Muscle layer of colon (tissue), 2 donors: Measurements from ENCODE around the gene INSL3.

Experiments
- H3K27ac ChIP-seq: one replicate; pipeline ENCODE4 v1.7.0; 2013; ENCODE audit warnings: low read depth, mild to moderate bottlenecking, low read length, moderate library complexity
- H3K27me3 ChIP-seq, 2 donors: one replicate each; pipeline ENCODE4 v1.7.0; 2013; ENCODE audit warnings: low read length in 2 of 2, mild to moderate bottlenecking in 2 of 2; ENCODE audit not compliant: insufficient read depth in 2 of 2, control insufficient read depth in 1 of 2
- H3K36me3 ChIP-seq: one replicate; pipeline ENCODE4 v1.7.0; 2013; ENCODE audit warnings: mild to moderate bottlenecking, low read length; ENCODE audit not compliant: insufficient read depth
- H3K4me1 ChIP-seq: one replicate; pipeline ENCODE4 v1.7.0; 2013; ENCODE audit warnings: mild to moderate bottlenecking, low read length; ENCODE audit not compliant: insufficient read depth
- H3K4me3 ChIP-seq, 2 donors: one replicate each; pipeline ENCODE4 v1.7.0; 2013; ENCODE audit warnings: low read length in 2 of 2, low read depth in 1 of 2, mild to moderate bottlenecking in 1 of 2, moderate library complexity in 1 of 2
- H3K9ac ChIP-seq: one replicate; pipeline ENCODE4 v1.7.0; 2013; ENCODE audit warnings: low read length
- H3K9me3 ChIP-seq: one replicate; pipeline ENCODE4 v1.7.0; 2013; ENCODE audit warnings: mild to moderate bottlenecking, low read length
- donor health status: abdominal sarcoma.
- donor health status: Adenocarcinoma of cecum.

Gene INSL3

DNA sequence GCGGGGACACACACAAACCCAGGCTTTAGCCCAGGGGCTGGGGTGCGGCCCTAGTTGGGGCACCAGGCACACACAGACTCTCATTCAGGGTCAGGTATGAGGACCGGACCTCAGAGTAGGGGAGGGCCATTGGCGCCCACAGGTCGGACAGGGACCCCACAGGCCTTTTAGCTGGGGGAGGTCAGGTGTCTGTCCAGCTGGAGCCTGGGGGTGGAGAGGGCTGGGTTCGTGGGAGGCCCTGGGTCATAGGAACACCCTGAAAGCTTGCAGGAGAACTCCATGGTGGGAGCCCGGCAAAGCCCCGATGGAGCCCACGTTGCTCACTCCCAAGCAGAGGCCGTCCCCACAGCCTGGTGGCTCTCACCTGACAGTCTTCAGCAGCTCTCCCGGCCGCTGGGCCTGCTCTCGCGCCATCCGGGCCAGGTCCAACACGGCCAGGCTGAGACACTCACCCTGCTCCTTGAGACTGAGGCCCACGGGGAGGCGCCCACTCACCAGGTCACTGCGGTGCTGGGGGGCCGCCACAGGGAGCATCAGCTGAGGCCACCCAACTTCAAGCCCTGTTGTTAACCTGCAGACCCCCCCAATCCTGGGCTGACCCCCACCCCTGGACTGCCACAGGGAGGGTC is 21.5 kb upstream of the INSL3 start:
- Histone ChIP-seq H3K27ac (peak overlapping the region; percentile 34), H3K9me3 (no peaks in the 10 kb centered on the region), H3K36me3 (no peaks in the 10 kb centered on the region), H3K4me1 (no peaks in the 10 kb centered on the region), H3K27me3 (peaks cover 5 to 35% of the 10 kb centered on the region in 2 donors), H3K9ac (no peak overlapping the region), H3K4me3 (peak overlapping the region in 1 of 2 donors; percentile 20)

DNA sequence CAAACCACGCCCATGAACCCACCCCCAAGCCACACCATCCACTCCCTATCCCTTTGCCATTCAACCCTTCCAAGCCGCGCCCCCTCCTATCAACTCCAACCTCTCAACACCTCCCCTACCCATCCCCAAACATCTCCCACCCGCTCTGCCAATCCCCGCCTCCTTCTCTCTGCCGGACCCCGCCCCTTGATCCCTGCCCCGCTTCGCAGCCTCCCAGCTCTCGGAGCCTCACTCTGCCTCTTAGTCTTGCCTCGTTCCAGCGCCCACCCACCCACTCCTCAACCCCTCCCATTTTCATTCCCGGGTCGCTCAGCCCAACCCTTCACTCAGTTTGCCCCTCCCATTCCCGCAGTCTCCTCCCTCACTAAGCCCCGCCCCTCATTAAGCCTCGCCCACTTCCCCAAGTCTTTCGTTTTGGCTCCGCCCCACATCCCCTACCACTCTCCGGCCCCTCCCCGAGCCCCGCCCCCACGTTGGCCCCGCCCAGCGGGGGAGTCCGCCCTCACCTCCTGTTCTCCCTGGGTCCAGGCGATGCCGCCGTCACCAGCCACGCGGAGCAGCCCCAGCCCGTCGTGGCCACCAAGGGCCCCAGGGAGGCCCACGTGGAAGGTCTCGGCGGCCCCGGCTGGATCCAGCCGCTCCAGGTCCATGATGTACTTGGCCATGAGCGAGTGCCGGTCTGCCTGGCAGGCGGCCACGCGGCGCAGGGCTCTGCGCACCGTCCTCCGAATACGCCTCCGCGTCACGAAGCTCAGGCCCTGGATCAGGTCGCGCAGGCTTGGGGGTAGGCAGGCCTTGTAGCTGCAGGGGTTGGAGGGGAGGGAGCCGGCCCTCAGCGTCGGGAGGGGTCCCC is 20.7 kb upstream of the INSL3 start:
- Histone ChIP-seq H3K36me3 (no peaks in the 10 kb centered on the region), H3K4me3 (peak overlapping the region; percentile 20 to 38), H3K27me3 (peaks cover 5 to 35% of the 10 kb centered on the region in 2 donors), H3K9me3 (no peaks in the 10 kb centered on the region), H3K4me1 (no peaks in the 10 kb centered on the region), H3K9ac (no peak overlapping the region), H3K27ac (peak overlapping the region; percentile 34)

DNA sequence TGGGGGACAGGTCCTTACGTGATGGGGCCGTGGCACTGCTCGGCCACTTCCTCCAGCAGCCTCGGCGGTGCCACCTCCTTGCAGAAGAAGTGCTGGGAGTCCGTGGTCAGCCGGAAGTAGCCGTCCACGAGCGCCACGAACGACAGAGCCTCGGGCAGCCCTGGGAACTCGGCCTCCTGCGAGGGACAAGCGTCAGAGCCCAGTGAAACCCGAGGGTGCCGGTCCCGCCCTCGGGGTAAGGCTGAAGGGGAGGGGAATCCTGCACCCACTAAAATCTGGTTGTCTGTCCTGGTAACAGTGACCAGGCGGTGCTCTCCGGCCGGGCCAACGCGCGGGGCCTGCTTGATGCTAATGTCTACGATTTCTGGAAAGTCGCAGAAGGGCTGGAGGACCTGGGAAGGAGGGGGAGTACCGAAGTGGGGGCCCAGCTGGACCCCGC is 20.1 kb upstream of the INSL3 start:
- H3K27me3 ChIP-seq, result peaks cover 5 to 35% of the 10 kb centered on the region in 2 donors
- no peaks in the 10 kb centered on the region for H3K4me1 ChIP-seq
- H3K9ac ChIP-seq, result no peak overlapping the region
- no peaks in the 10 kb centered on the region for H3K36me3 ChIP-seq
- H3K27ac ChIP-seq, result no peak overlapping the region
- peak overlapping the region in 1 of 2 donors; percentile 38 for H3K4me3 ChIP-seq
- no peaks in the 10 kb centered on the region for H3K9me3 ChIP-seq

DNA sequence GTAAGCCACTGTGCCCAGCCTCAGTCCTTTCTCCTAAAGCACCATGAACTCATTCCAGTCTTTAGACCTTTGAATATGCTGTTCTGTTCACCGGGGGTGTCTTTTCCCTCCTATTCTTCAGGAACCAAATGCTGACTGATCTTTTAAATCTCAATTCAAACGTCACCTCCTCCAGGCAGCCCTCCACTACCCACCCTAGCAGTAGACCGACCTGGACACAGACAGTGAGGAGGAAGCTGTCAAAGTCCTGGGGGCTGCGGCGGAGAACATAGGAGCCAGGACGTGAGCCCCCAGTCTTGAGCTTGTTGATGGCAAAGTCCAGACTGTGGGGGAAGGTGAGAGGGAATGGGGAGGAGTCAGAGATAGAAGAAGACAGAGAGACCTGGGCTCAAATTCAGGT is 18.7 kb upstream of the INSL3 start:
- Histone ChIP-seq H3K27me3 (peaks cover 5 to 35% of the 10 kb centered on the region in 2 donors), H3K4me1 (no peaks in the 10 kb centered on the region), H3K36me3 (no peaks in the 10 kb centered on the region), H3K27ac (no peak overlapping the region), H3K4me3 (no peak overlapping the region), H3K9me3 (no peaks in the 10 kb centered on the region), H3K9ac (no peak overlapping the region)

DNA sequence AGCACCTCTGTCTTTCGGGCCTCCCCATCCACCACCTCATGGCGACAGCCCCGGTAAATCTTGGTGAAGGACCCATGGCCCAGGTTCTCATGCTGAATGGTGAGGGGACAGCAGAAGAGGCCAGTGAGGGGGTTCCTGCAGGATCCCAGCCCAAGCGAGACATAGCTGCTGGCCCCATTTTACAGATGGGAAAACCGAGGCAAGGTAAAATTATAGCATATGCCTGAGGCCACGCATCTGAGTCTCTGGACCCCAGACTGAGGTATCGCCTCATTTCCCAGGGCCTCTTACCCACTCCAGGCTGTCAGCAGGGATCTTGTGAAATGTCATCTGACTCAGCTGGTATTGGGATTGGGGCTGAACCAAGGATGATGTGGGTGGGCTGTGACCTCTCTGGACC is 16.7 kb upstream of the INSL3 start:
- no peak overlapping the region for H3K27ac ChIP-seq
- H3K9ac ChIP-seq, result no peak overlapping the region
- H3K27me3 ChIP-seq, result peaks cover 5 to 28% of the 10 kb centered on the region in 2 donors
- H3K4me1 ChIP-seq, result no peaks in the 10 kb centered on the region
- H3K4me3 ChIP-seq, result no peak overlapping the region
- no peaks in the 10 kb centered on the region for H3K9me3 ChIP-seq
- H3K36me3 ChIP-seq, result no peaks in the 10 kb centered on the region

DNA sequence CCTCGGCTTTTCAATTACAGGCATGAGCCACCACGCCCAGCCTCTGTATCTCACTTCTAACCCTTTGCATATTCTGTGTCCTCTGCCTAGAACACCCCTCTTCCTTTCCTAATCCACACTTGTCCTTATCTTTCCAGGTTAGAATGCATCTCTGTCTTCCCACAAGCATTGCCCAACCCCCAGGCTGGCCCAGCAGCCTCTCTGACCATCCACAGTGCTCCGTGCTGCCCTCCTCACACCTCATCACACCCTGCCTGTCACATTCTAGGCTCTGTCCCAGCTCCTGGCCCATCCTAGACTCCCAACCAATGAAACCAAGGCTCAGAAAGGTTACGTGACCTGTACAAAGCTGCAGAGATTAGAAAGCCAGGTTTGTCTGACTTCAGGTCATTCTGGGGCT is 15.2 kb upstream of the INSL3 start:
- Histone ChIP-seq H3K27ac (no peak overlapping the region), H3K27me3 (peaks cover 5 to 28% of the 10 kb centered on the region in 2 donors), H3K36me3 (no peaks in the 10 kb centered on the region)

DNA sequence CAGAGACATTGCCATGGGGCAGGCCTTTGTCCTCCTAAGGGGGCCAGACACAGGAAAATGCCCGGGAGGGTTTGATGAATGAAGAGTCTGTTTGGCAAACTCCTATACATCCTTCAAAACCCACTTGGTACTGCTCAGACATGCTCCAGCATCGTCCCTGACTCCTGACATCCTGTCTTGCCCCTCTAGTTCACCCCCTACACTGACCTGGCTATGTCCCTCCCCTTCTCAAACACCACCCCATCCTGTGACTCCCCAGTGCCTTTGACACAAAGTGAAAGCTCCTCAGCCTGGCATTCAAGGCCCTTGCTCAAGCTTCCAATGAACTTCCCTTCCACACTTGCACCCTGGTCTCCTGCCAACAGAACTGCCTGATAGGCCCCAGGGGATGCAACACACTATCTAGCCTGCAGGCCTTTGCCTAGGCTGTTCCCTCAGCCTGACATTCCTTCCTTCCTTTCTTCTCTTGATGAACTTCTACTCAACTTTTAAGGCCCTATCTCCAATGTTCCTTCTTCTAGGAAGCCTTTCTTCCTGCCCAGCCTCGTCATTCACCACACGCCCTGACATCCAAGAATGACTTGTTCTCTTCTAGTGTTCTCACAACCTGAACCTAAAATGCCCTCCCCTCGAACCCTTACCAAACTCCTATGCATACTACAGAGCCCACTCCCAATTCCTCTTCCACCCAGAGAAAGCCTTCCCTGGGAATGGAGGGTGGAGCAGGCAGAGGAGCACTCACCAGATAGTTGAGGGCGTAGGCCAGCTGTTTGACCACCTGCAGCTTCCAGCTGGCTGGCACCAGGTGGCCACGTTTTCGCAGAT is 14.1 kb upstream of the INSL3 start:
- Histone ChIP-seq H3K27me3 (peaks cover 0 to 26% of the 10 kb centered on the region in 2 donors), H3K9me3 (no peaks in the 10 kb centered on the region), H3K9ac (no peak overlapping the region), H3K4me3 (no peak overlapping the region), H3K36me3 (no peaks in the 10 kb centered on the region), H3K27ac (no peak overlapping the region), H3K4me1 (no peaks in the 10 kb centered on the region)

More for the DNA sequence above, 15.2 kb upstream of the INSL3 start:
- Histone ChIP-seq H3K4me1 (no peaks in the 10 kb centered on the region), H3K4me3 (no peak overlapping the region), H3K9ac (no peak overlapping the region), H3K9me3 (no peaks in the 10 kb centered on the region)

DNA sequence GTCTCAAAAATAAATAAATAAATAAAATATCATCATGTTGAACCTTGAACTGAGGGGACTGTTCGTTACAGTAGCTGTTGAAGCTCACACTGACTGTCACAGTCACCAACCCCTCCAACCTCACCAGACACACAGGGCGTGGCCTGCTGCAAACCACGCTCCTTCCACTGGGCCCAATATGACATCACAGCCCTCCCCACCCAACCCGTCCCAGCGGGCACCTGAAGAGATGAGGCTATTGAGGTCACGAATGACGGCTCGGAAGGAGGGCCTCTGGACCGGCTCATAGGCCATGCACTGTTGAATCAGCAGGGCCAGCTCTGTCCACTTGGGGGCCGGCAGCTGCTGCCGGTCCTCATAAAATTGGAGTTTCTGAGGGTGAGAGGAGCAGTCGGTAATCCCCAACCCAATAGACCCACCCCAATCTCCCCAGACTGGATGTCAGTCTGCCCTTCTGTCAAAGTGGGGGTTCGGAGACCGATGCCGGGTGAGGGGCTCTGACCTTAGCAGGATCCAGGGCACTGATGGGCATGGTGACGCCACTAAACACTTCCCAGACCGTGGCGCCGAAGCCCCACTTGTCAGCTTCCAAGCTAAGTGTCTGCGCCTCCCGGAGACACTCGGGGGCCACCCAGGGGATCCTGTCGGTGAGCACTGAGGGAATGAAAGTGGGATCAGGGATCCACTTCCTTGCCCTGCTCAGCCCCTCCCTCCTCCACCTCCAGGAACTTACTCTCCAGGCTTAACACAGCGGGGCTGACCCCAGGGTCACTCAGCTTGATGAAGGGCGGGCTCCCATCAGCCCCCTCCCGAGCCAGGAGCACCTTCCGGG is 13.2 kb upstream of the INSL3 start:
- H3K9ac ChIP-seq, result no peak overlapping the region
- H3K36me3 ChIP-seq, result no peaks in the 10 kb centered on the region
- H3K9me3 ChIP-seq, result no peaks in the 10 kb centered on the region
- no peaks in the 10 kb centered on the region for H3K4me1 ChIP-seq
- H3K4me3 ChIP-seq, result no peak overlapping the region
- no peak overlapping the region for H3K27ac ChIP-seq
- peaks cover 0 to 34% of the 10 kb centered on the region in 2 donors for H3K27me3 ChIP-seq

DNA sequence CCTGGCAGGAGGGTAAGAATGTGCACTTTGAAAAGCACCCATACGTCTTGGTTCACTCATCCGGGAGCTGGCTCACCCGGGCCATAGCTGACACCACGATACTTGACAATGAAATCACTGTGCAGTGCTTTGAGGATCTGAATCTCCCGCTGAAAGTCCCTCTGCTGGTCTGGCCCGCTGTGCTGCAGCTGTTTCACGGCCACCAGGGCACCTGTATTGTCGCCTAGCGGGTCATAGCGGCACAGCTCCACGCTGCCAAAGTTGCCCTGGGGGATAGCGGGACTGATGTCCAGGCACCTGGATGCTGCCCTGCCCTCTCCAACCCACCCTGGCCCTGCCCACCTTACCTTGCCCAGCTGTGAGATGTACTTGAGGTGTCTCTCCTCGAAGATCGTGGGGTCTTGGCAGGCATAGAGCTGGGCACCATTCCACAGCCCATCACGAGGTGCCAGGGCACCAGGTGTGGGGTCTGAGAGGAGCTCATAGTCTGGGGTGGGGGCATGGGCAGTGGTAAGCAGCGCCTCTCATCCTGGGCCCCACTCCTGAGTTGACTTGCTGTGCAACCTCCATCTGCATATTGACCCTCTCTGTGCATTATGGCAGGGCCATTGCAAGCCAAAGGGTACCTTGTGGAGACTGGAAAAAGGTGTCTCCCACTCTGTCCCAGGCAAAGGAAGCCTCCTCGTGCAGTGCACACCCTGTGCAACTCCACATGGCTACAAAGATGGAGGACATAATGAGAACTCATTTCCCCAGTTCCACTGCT is 11.3 kb upstream of the INSL3 start:
- Histone ChIP-seq H3K9ac (no peak overlapping the region), H3K27me3 (peaks cover 0 to 31% of the 10 kb centered on the region in 2 donors), H3K4me1 (no peaks in the 10 kb centered on the region), H3K4me3 (no peak overlapping the region), H3K9me3 (no peaks in the 10 kb centered on the region), H3K36me3 (no peaks in the 10 kb centered on the region), H3K27ac (no peak overlapping the region)

DNA sequence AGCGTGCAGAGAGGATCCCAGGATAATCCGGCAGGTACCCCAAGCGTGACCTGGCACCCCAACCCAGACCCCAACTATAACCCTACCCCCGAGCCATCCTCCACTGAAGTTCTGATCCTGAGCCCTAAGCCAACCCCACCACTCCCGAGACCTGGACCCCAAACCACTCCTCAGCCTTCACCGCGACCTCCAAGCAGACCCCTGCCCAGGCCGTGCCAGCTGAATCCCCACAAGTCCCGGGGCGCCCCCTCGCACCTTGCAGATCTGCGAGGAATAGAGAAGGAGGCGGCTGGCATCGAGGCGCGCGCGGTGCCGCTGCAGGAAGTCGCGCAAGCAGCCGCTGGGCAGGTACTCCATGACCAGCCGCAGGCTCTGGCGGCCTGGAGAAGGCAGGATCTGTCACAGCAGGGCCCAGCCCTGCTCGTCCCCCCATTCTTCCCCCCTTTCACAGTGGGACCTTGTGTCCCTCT is 10.1 kb upstream of the INSL3 start:
- Histone ChIP-seq H3K9ac (no peak overlapping the region), H3K27ac (no peak overlapping the region), H3K27me3 (peaks cover 0 to 31% of the 10 kb centered on the region in 2 donors), H3K4me1 (no peaks in the 10 kb centered on the region), H3K9me3 (no peaks in the 10 kb centered on the region), H3K4me3 (no peak overlapping the region), H3K36me3 (no peaks in the 10 kb centered on the region)
